CD4-positive, alpha-beta T cell treated with Interleukin-6 for 4 hours (primary cell): ENCODE results near the gene UMODL1.

Experiments
- DNase-seq: peaks from one replicate; pipeline ENCODE4 v3.0.0-alpha.2; 2020; ENCODE audit warnings: mixed read lengths

Gene UMODL1

GRCh38 chr21:42040411-42041180 is 30.5 kb upstream of the UMODL1 start:
- DNase-seq, result no peak

GRCh38 chr21:42041246-42041645 is 29.9 kb upstream of the UMODL1 start:
- DNase-seq, result no peak

GRCh38 chr21:42041711-42042110 is 29.4 kb upstream of the UMODL1 start:
- DNase-seq, result no peak

GRCh38 chr21:42042651-42043050 is 28.5 kb upstream of the UMODL1 start:
- no peak for DNase-seq

- DNase-seq, result no peak
Observed at GRCh38 chr21:42043201-42043895, 27.8 kb upstream of the UMODL1 start.

- DNase-seq, result no peak
Observed at GRCh38 chr21:42043961-42044360, 27.2 kb upstream of the UMODL1 start.

- DNase-seq, result no peak
Observed at GRCh38 chr21:42044871-42045495, 26.1 kb upstream of the UMODL1 start.

- no peak for DNase-seq
Observed at GRCh38 chr21:42047821-42048613, 23.1 kb upstream of the UMODL1 start.

- DNase-seq, result no peak
Observed at GRCh38 chr21:42048870-42049577, 22.1 kb upstream of the UMODL1 start.

- no peak for DNase-seq
Observed at GRCh38 chr21:42049578-42050430, 21.3 kb upstream of the UMODL1 start.

- DNase-seq, result no peak
Observed at GRCh38 chr21:42051788-42052187, 19.3 kb upstream of the UMODL1 start.

- no peak for DNase-seq
Observed at GRCh38 chr21:42055425-42055824, 15.7 kb upstream of the UMODL1 start.

GRCh38 chr21:42056468-42056867 is 14.6 kb upstream of the UMODL1 start:
- DNase-seq, result no peak

- no peak for DNase-seq
Observed at GRCh38 chr21:42056996-42057689, 14.0 kb upstream of the UMODL1 start.

GRCh38 chr21:42057851-42058437 is 13.2 kb upstream of the UMODL1 start:
- no peak for DNase-seq

GRCh38 chr21:42058631-42059111 is 12.4 kb upstream of the UMODL1 start:
- DNase-seq, result no peak

GRCh38 chr21:42059141-42059540 is 12.0 kb upstream of the UMODL1 start:
- DNase-seq, result no peak

GRCh38 chr21:42059721-42060120 is 11.4 kb upstream of the UMODL1 start:
- no peak for DNase-seq

- DNase-seq, result no peak
Observed at GRCh38 chr21:42060166-42060565, 11.0 kb upstream of the UMODL1 start.
